GM12872 (cell line): ENCODE results near the gene PPARA.

Experiments
- TF ChIP-seq, protein P1 (sequence below): IDR thresholded peaks from 3 replicates; pipeline ENCODE4 v1.5.1; 2011; ENCODE audit warnings: low read depth, mild to moderate bottlenecking, low read length, moderate library complexity; ENCODE audit not compliant: insufficient read depth

PPARA gene

GRCh38 chr22:46289244-46289891, 139.0 kb downstream of the PPARA start:
- TF ChIP-seq, protein P1, sequence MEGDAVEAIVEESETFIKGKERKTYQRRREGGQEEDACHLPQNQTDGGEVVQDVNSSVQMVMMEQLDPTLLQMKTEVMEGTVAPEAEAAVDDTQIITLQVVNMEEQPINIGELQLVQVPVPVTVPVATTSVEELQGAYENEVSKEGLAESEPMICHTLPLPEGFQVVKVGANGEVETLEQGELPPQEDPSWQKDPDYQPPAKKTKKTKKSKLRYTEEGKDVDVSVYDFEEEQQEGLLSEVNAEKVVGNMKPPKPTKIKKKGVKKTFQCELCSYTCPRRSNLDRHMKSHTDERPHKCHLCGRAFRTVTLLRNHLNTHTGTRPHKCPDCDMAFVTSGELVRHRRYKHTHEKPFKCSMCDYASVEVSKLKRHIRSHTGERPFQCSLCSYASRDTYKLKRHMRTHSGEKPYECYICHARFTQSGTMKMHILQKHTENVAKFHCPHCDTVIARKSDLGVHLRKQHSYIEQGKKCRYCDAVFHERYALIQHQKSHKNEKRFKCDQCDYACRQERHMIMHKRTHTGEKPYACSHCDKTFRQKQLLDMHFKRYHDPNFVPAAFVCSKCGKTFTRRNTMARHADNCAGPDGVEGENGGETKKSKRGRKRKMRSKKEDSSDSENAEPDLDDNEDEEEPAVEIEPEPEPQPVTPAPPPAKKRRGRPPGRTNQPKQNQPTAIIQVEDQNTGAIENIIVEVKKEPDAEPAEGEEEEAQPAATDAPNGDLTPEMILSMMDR = no peak

DNA sequence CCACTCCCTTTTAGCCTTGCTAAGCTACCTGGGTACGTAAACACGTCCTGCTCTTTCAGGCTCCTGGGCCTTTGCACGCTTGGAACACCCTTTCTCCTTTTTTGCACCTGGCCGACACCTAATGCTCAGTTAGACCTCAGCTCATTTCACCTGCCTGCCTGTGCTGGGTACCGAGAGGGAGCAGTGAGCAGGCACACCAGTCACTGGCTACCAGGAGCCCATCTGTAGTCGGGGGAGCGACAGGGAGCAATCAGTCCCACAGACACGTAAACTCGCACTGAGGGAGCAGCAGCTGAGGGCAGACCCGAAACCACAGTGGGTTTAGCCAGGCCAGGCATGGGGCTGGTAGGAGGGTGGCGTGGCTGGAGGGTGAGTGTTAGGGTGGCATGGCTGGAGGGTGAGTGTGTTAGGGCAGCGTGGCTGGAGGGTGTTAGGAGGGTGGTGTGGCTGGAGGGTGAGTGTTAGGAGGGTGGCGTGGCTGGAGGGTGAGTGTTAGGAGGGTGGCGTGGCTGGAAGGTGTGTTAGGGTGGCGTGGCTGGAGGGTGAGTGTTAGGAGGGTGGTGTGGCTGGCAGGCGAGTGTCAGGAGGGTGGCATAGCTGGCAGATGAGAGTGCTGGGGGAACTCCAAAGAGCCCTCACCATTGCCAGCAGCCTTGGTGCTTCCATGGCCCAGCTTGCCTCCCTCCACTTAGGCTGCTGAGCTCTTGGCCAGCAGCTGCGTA, 140.0 kb downstream of the PPARA start:
- TF ChIP-seq, protein P1 = no peak

GRCh38 chr22:46290843-46291785, 140.8 kb downstream of the PPARA start:
- TF ChIP-seq, protein P1 = no peak

DNA sequence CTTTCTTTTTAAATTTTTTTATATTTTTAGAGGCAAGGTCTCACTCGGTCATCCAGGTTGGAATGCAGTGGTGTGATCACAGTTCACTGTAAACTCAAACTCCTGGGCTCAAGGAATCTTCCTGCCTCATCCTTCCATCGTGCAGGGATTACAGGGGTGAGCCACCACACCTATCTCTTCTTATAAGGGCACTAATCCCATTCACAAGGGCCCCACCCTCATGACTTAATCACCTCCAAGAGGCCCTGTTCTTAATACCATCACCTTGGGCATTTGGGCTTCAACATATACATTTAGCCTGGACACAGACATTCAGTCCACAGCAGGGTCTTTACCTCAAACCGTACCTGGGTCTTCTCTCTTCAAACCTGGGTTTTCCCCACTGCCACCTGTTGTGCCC, 141.8 kb downstream of the PPARA start:
- TF ChIP-seq, protein P1 = no peak

GRCh38 chr22:46292732-46293131, 142.4 kb downstream of the PPARA start:
- TF ChIP-seq, protein P1 = no peak
